LHCN-M2 (cell line): ENCODE results near the gene GPRIN1. TPM values are rescaled to one million over a fixed set of nuclear protein-coding genes. Genes with fewer than 3 reads are reported as not detected.

ENCODE experiments used
- DNase-seq: peaks from one replicate; pipeline ENCODE4 v3.0.0-alpha.2; 2012; ENCODE audit warnings: low read depth
- polyA plus RNA-seq: library from polyadenylated mRNA; unstranded; fragments of >200 nt; gene quantifications from one replicate; pipeline ENCODE4 v1.2.1, GENCODE V29; 2012; ENCODE audit warnings: missing spikeins
- total RNA-seq: library from RNA; depleted of rRNA; stranded (reverse); fragments of >200 nt; gene quantifications from 2 replicates; pipeline ENCODE4 v1.2.3, GENCODE V29; 2014; rRNA removed

The GPRIN1 gene
- total RNA-seq, result 11.7 and 16.2 TPM in 2 replicates
- 5.6 TPM for polyA plus RNA-seq

DNA sequence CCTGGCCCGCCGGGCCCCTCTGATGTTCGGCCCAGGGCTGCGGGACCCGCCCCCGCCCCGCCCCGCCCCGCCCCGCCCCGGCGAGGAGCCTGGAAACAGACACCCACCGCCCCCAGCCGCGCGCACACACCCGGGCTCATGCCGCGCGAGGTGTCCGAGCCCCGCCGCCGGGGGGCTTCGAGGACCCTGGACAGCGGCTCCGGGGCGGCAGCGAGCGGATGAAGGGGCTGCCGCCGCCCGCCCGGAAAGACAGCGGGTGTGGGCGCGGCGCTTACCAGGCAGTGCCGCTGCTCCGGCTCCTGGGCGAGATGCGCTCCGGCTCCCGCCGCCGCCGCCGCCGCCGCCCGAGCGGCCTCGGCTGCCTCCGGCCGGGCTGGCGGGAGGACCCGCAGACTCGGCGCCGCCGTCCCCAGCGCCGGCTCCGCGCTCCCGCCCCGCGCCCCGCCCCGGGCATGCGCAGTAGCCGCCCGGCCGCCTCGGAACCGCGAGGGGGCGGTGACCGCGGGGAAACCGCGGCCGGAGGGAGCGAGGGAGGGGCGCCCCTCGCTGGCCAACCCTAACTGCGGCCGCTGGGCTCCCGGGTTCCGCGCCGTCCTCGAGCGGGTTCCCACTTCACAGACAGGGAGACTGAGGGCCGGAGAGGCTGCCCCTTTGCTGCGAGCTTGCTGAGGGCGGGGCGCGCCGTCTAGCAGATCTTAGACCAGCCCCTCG lies at the start of gene GPRIN1:
GPRIN1 (minus strand) TSS at position 433 of the 711 bp plus-strand sequence. CDS start 10,322 bp downstream, outside the sequence.
- DNase-seq, result peak; percentile 54

DNA sequence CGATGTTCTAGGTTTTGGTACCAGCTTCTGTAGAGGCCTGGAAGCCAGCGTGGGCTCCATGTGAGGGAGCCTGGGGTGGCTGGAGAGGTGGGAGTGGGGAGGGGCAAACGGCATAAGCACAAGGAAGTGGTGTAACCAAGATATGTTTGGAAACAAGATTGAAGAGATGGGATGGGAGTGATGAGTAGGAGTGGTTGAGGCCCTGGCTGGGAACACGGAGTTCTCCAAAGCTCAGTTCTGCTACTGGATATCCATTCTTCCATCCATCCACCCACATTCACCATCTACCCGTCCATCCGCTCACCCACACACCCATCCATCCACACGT lies 49.5 kb upstream of the GPRIN1 start:
- DNase-seq, result no peak

DNA sequence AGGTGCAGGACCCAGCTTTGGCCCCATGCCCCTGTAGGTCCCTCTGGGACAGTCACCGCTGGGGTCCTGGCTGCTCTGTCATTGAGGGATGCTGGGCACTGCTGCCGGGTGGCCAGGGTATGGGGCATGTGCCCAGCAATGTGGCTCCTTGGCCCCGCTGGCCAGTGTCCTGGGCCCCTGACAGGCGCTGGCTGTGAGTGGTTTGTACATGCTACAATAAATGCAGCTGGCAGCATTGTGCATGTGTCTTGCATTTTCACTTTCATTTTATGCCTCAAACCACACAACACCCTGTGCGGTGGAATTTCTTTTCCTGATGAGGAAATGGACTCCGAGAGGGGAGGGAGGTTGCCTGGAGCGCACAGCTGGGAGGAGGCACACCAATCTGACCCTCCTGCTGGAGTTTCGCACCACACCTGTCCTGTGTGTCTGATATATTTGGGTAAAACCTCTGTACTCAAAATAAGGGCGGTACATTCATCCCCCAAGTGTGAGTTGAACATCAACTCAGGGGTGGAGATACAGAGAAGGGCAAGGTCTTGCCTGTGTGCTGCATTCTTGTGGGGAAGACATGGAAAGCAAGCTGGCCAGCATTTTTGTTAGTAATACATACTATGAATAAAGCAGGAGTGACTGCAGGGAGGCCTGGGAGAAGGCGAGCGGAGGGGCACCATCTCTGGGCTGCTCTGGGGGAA lies 49.0 kb upstream of the GPRIN1 start:
- no peak for DNase-seq

DNA sequence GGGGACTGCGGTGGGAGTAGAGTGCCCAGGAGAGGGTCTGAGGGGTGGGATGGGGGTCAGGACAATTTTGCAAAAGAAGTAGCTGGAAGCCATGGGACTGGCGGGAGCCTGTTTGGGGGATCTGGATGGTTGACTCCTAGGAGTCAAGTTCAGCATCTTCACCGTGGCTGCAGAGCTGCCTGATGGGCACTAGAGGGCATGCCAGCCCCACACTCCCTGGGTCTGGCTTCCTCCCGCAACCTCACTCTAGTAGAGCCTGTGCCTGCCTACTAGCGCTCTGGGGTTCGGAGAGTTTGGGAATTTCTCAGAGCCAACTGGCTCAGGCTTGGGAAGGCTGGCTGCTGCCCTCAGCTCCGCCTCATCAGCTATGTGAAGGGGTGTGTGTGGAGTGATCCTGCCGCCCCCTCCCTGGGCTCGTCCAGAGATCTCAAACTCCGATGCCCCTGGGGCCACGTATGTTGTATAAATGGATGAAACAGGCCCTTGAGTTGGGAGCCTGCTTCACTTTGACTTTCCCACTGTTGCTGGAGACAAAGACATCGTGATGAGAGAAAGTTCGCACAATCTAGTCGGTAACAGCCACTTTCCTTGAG lies 48.1 kb upstream of the GPRIN1 start:
- DNase-seq, result peak; percentile 46

DNA sequence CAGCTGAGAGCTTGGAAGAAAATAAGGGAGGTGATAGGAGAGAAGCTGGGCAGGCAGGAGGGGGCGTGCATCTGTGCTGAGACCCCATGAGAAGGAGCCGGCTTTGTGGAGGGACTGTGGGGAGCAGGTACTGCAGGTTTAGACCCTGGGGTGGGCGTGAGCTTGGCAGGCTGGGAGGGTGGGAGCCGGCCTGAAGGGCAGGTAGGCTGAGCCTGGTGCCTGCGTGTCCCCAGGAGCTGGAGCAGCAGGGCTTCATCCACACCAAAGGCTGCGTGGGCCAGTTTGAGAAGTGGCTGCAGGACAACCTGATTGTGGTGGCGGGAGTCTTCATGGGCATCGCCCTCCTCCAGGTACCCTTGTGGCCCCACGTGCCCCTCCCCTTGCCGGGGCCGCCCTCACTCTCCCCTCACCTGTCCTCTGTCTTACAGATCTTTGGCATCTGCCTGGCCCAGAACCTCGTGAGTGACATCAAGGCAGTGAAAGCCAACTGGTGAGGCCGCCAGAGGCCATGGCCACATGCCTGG lies 46.6 kb upstream of the GPRIN1 start:
- no peak for DNase-seq

DNA sequence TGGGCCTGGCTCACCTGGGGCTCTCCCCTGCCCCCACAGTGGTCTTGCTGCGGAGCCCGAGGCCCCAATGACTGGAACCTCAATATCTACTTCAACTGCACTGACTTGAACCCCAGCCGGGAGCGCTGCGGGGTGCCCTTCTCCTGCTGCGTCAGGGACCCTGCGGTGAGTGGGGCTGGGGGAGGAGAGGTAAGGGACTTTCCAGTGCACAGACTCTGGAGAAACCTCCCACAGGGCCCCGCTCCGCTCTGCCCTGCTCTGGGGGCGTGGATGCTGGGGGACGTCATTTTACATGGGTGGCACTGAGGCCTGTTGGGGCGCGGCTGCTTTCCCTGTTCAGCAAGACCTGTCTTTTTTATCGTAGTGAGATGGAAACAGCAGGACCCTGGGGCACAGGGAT lies 44.9 kb upstream of the GPRIN1 start:
- DNase-seq, result no peak

DNA sequence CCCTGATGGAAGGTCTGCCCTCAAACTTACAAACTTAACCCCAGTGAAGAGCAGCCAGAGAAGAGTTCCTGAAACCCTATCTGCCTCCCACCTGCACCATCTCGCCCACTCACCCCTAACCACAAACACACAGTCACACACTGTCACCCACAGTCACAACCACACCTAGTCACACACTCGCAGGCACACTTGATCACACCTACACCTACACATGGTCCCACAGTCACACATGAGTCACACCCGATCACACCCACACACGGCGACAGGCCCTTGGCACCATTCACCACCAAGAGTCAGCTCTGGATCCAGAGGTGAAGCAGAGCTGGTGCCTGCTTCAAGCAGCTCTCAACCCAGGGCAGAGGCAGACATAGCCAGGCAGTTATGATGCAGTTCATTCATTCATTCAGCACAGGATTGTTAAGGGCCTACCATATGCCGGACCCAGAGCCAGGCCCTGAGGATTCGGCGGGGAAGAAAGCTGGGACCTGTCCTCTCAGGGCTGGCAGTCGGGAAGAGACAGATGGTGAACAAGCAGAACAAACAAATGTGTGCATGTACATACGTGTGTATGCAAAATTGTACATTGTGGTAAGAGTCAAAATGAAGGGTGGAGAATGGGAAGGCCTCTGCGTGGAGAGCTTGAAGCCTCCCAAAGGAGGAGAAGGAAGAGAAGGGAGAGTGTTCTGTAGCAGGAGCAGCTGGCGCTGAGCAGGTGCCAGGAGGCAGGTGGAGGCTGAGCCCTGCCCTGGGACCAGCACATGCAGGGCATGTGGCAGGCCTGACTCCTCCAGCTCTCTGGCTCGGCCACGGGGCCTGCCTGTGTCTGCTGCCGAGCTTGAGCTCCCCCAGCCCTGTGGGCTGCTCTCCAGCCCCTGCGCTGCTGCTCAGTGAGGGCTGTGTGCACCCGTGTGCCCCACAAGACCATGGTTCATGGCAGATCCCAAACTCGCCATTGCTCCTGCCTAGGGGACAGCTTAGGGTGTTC lies 43.7 kb upstream of the GPRIN1 start:
- DNase-seq, result no peak

DNA sequence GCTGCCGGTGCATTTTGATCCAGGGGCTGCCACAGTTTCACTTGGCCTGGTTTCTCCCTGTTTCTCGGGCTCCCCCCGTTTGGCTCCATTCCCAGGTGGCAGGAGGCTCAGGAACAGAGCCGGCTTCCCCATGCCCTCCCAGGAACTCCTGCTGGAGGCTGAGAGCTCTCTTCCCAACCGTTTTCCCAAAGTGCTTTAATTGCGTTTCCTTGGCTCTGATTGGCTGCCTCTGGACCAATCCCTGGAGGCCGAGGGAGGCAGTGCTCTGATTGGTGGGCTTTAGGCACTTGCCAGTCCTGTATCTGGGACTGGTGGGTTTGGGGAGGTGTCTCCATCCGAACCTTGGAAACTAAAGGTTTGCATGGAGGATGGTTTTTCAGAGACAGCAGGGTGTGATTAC lies 42.2 kb upstream of the GPRIN1 start:
- DNase-seq, result peak; percentile 11

DNA sequence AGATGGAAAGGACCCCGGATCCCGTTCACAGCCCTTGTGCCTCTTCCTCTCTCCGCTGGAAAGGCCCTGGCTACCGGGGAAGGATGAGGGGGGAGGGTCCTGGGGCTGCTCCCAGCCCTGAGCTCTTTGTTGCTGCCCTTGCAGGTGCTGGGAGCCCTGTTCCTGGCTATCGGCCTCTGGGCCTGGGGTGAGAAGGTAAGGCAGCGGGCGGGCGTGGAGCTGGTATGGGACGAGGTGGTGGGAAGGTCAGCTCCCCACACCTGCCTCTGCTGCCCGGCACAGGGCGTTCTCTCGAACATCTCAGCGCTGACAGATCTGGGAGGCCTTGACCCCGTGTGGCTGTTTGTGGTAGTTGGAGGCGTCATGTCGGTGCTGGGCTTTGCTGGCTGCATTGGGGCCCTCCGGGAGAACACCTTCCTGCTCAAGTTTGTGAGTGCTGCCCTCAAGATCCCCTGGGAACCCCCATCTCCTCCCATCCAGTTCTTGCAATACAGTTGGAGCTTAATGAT lies 41.6 kb upstream of the GPRIN1 start:
- no peak for DNase-seq

DNA sequence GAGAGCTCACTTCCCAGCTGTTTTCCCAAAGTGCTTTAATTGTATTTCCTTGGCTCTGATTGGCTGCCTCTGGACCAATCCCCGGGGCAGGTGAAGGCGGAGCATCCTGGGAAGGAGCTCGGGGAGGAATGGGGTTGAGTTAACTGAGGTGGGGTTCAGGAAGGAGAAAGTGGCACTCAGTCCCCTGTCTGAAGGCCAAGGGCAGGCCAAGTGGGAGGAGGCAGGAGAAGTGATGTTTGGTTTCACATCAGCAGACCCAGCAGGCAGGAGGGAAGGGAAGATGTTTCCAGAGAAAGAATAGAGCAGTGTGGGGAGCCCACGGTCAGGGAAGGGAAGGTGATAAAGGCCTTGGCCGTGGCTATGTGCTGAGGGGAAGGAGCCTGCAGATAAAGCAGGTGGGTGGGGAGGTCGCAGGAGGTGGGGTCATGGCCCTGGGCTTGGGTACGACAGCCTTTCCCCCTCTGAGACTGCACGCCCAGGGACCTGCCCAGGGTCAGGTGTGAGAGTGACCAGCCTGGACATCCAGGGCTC lies 40.5 kb upstream of the GPRIN1 start:
- DNase-seq, result no peak

DNA sequence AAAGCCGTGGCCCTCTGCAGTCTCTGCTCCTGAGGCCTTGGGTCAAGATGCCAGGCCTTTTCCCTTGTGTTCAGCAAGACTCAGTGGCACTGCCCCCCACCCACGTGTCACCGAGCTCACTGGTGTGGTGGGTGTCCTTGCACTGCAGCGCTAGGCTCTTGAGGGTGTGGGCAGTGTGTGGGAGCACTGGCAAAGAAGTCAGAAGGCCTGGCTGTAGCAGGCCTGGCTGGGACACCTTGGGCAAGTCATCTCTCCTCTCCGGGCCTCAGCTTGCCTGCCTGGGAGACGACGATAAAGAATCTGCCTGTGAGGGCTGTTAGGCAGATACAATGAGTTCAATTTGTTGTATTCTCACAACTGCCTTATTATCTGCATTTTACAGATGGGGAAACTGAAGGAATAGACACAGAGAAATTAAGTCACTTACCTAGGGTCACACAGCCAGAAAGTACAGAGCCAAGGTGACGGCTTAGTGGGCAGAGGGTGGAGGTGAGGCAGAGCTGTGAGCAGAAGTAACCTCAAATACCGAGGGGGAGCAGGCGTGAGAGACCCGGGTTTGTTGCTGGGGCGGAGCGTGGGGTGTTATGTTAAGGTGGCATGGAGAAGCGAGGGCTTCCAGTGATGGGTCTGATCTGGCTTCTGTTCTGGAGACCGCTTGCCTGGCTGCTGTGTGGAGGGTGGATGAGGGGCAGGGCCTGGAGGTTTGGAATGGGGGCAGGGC lies 38.7 kb upstream of the GPRIN1 start:
- no peak for DNase-seq

DNA sequence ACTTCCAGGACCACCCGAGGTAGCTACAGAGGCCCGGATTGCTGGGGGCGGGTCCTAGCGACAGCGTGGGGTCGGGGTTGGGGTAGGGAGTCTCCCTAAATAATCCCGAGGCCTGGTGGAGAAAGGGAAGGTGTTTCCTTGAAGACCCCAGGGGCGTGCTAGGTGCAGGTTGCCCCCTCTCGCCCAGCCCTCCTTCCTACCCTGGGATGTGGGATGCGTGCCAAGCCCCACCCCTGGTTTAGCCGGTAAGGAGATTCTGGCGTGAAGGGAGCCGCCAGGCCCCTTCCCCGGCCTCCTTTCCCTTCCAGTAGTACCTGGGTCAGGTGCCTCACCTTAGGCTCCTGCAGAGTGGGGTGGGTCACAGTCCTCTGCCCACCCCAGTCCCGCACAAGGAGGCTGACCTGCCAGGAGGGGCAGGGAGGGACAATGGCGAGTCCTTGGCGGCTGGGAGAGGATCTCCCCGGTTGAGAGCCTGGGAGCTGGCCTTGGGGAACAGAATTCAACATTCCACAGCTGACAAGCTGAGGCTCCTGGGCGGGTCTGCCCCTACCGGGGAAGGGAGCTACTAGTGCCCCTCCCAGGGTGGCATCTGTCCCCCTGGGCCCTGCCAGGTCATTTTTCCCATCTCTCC lies 38.0 kb upstream of the GPRIN1 start:
- DNase-seq, result no peak

DNA sequence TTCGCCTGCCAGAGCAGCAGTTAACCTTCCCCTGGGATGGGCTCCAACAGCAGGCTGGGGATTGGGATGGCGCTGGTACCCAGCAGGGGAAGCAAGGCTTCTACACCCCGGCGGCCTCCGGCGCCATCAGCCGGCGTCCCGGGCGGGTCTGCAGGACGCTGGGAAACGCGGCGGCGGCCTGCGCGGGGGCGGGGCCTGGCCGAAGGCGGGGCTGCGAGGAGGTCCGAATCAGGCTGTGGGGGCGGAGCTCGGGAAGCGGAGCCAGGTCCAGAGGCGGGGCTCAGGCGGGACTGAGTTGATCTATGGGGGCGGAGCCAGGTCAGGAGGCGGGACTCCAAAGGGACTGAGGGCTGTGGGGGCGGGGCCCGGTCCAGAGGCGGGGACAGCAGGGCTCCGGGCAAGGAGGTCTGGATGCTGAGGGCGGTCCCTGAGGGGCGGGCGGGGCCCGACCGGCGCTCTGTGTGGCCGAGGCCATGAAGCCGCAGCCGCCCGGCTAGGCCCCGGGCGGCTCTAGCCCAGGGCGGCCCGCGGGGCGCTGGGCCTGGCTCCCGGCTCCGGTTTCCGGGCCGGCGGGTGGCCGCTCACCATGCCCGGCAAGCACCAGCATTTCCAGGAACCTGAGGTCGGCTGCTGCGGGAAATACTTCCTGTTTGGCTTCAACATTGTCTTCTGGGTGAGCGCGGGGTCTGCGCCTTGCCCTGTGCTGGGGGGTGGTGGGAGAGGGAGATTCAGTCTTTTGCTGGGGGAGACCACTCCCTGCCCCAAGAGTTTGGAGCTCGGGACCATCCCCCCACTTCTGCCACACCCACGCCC lies 37.3 kb upstream of the GPRIN1 start, which contains the start of gene TSPAN17:
TSPAN17 (plus strand) TSS at position 455 of the 813 bp plus-strand sequence; CDS start at position 587, 132 bp downstream.
- DNase-seq, result peak; percentile 98

DNA sequence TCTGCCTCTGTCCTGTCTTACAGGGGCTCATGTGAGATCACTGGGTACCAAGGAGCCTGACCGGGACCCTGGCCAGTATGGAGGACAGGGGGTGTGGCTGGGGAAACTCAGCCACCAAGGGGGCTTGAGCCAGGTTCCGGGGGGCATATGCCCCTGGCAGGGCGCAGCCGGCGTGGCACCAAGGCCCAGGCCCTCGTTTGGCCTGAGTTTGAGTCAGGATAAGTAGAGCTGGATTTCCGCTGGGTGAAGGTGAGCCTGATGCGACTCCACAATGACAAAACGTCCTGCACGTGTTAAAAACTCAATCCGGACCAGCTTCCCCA lies 36.7 kb upstream of the GPRIN1 start:
- no peak for DNase-seq

DNA sequence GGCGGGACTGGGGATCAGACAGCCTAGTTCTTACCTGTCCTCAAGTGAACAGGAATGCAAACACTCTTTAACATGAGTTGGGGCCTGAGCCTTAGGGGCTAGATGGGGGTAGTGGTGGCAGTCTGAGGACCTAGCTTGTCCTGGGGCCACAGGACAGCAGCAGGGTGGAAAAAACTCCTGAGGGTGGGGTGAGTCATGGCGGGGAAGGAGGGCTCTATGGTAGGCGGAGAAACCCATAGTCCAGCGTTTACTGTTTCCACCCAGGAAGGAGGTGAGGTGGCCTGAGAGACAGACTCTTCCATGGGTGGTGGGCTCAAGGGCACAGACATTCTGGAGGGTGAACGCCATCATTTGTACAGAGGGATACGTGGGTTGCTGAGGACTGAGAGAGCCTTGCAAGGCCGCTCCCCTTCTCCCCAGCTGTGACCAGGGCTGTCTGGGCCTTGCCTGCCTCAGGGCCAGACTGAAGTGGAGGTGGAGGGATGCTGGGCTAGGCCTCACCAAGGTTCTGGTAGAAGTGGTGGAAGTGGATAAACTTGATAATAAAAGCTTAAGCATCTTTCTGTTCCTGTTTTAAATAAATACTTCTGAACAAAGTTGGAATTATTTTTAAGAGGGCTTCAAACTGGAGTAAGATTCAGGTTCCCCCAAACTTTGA lies 36.2 kb upstream of the GPRIN1 start:
- no peak for DNase-seq

DNA sequence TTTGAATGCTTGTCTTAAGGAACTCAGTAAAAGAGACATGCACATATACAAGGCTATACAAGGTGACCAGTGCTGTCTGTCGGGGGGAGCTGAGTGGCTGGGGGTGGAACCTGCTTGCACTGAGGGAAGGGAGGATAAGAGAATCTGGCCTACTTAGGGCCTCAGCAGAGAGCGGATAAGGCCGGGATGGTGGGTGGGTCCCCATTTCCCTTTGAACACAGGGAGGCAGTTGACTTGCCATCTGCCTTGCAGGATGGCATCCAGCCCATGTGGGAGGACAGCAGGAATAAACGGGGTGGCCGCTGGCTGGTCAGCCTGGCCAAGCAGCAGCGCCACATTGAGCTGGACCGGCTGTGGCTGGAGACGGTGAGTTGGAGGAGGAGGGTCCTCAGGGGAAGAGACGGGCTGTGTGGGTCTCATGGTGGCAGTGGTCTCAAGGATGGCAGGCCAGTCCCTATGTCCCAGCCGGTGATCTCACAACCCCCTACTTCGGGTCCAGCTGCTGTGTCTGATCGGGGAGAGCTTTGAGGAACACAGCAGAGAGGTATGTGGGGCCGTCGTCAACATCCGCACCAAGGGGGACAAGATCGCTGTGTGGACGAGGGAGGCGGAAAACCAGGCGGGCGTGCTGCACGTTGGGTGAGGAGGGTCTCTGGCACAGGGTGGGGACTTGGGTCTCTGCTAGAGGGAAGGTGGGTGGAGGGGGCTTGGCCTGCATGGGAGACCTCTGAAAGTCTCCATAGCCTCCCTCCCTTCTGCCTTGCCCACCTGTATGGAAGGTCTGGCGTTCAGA lies 35.1 kb upstream of the GPRIN1 start:
- DNase-seq, result no peak

DNA sequence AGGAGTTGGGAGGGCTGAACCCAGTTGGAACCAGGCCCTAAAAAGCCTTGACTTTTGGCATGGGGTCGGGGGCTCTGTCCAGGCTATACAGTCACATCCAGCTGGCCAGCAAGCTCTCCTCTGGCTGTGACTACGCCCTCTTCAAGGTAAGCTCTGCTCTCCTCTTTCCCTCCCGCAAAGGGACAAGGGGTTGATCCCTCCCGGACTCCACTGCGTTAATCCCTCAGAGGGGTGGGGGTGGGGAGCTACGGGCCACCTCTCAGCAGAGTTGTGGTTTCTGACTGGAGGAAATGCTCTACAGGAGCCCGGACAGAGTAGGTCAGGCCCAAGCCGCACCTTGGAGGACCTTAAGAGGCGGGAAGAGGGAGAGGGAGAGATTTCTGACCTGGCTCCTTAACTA lies 34.3 kb upstream of the GPRIN1 start:
- no peak for DNase-seq
